B cell (primary cell): ENCODE measurements around the gene KLHL36.

Experiments
- CTCF ChIP-seq: fragments of 200-600 bp; IDR thresholded peaks from one replicate; pipeline ENCODE4 v1.8.0; 2022; ENCODE audit warnings: antibody characterized with exemption, mild to moderate bottlenecking
- EZH2 ChIP-seq: IDR thresholded peaks from 2 replicates; pipeline ENCODE4 v1.6.1; 2012; ENCODE audit warnings: borderline replicate concordance, low read depth, mild to moderate bottlenecking, moderate library complexity, low read length; ENCODE audit not compliant: insufficient read depth, poor library complexity, severe bottlenecking

GRCh38 chr16:84680843-84681629 is 32.7 kb downstream of the KLHL36 start:
- TF ChIP-seq CTCF (no peak), EZH2 (no peak)
